GM08714 (cell line): ENCODE data around the gene PHACTR1.
"Not testable (repeated sequence)": the region's sequence is repeated elsewhere in the genome, so short reads cannot be mapped to it uniquely, and the experiment has no call there.

Experiments
- H3K4me3 ChIP-seq: fragments of 200-500 bp; sonication (Bioruptor generic); 2 replicates; pipeline ENCODE4 v1.5.1; 2014; ENCODE audit warnings: mild to moderate bottlenecking, low read length, inconsistent platforms
- ZNF274 ChIP-seq: IDR thresholded peaks from 2 replicates; pipeline ENCODE4 v1.6.1; 2012; ENCODE audit warnings: mild to moderate bottlenecking, low read depth, low read length

The PHACTR1 gene

GRCh38 chr6:13242178-13242577 is 525.6 kb downstream of the PHACTR1 start:
- H3K4me3 ChIP-seq: no peak overlapping the region
- TF ChIP-seq ZNF274: no peak

DNA sequence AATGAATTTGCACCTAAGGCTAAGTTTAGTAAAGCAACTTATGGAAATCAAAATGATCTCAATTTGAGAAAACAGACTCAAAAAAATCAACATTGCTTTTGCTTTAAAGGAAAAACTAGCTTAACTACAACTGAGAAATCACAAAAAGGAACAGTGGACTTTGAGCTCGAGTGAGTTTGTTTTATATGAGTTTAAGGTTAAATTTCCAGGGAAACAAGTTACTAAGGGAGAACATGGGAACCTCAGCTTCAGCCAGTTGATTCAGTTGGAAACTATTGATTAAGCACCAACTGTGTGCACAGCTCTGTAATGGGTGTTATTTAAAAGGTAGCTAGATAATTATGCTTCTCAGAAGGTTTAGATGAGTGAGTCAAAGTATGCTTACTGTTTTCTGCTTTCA is 526.0 kb downstream of the PHACTR1 start:
- TF ChIP-seq ZNF274: no peak
- H3K4me3 ChIP-seq: no peak overlapping the region

DNA sequence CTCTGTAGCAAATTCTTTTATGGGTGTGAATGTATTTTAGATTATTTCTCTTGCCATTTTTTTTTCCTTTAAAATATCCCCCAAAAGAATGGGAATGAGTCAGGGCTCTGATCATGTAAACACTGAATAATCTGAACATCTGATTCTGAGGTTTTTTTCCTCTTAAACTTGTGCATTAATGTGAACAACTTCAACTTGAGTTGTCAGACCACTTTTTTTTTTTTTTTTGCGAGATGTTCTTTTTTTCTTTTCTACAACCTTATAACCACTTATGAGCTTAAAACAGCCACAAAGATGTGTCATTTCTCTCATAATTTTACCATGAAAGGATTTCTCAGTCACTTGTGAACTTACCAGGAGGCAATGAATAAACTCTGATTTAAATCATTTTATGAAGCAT is 526.5 kb downstream of the PHACTR1 start:
- TF ChIP-seq ZNF274: no peak
- no peak overlapping the region for H3K4me3 ChIP-seq

- not testable (repeated sequence) for H3K4me3 ChIP-seq
Observed at GRCh38 chr6:13243745-13244144, 527.2 kb downstream of the PHACTR1 start.

GRCh38 chr6:13247627-13248026 is 531.1 kb downstream of the PHACTR1 start:
- H3K4me3 ChIP-seq: no peak overlapping the region
- no peak for TF ChIP-seq ZNF274

GRCh38 chr6:13248053-13248452 is 531.5 kb downstream of the PHACTR1 start:
- no peak overlapping the region for H3K4me3 ChIP-seq
- no peak for TF ChIP-seq ZNF274

DNA sequence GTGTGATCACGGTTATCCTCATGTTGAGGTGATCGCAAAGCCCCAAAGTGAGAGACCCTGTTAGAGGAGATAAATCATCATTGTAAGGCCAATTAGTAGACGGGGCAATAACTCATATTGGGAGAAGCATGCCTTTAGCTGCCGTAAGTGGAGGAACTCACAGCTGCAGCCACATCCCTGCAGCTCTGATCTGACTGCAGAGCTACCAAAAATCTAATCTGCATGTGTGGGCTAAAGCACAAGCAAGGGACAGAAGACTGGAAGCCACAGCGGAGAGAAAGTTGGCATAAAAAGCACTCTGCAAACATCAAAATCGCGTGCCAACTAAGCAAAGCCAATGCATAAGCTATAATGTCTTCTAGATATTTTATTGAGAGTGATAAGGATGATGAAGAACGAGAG is 532.0 kb downstream of the PHACTR1 start:
- no peak for TF ChIP-seq ZNF274
- no peak overlapping the region for H3K4me3 ChIP-seq

GRCh38 chr6:13248994-13249393 is 532.4 kb downstream of the PHACTR1 start:
- no peak for TF ChIP-seq ZNF274
- H3K4me3 ChIP-seq: no peak overlapping the region

GRCh38 chr6:13249817-13250216 is 533.2 kb downstream of the PHACTR1 start:
- no peak overlapping the region for H3K4me3 ChIP-seq
- TF ChIP-seq ZNF274: no peak

- no peak for TF ChIP-seq ZNF274
- no peak overlapping the region for H3K4me3 ChIP-seq
Observed at GRCh38 chr6:13250703-13251102, 534.1 kb downstream of the PHACTR1 start.

- TF ChIP-seq ZNF274: no peak
- no peak overlapping the region for H3K4me3 ChIP-seq
Observed at GRCh38 chr6:13251242-13251641, 534.7 kb downstream of the PHACTR1 start.

- no peak overlapping the region for H3K4me3 ChIP-seq
- TF ChIP-seq ZNF274: no peak
Observed at GRCh38 chr6:13252790-13253189, 536.2 kb downstream of the PHACTR1 start.

GRCh38 chr6:13253272-13253671 is 536.7 kb downstream of the PHACTR1 start:
- H3K4me3 ChIP-seq: no peak overlapping the region
- no peak for TF ChIP-seq ZNF274

DNA sequence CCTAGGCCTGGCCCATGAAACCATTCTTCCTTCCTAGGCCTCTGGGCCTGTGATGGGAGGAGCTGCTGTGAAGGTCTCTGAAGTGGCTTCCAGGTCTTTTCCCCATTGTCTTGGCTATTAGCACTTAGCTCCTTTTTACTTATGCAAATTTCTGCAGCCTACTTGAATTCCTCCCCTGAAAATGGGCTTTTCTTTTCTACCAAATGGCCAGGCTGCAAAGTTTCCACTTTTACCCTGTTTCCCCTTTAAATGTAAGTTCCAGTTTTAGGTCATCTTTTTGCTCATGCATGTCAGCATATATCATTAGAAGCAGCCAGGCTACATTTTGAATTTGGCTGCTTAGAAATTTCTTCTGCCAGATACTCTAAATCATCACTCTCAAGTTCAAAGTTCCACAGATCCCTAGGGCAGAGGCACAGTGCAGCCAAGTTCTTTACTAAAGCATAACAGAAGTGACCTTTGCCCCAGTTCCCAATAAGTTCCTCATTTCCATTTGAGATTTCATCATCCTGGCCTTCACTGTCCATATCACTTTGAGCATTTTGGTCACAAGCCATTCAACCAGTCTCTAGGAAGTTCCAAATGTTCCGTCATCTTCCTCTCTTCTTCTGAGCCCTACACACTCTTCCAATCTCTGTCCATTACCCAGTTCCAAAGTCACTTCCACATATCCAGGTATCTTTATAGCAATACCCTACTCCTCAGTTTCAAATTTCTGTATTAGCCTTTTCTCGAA is 539.9 kb downstream of the PHACTR1 start:
- no peak for TF ChIP-seq ZNF274
- H3K4me3 ChIP-seq: no peak overlapping the region

DNA sequence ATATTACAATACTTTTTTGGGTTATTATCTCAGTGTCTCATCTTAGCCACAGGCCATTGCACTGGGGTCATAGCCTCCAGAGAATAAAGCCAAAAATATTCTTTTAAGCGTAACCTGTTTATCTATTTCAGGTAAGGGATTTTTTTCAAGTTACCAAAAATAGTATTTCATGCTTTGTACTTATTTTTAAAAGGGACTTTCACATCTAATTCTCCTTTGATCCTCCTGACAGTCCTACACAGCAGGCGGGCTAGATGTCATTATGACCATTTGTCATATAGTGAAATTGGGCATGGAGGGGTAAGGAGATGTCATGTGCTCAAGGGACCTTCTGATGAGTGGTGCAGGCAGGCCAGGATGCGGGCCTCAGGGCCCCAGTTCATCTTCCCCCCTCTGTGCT is 542.8 kb downstream of the PHACTR1 start:
- no peak overlapping the region for H3K4me3 ChIP-seq
- no peak for TF ChIP-seq ZNF274

DNA sequence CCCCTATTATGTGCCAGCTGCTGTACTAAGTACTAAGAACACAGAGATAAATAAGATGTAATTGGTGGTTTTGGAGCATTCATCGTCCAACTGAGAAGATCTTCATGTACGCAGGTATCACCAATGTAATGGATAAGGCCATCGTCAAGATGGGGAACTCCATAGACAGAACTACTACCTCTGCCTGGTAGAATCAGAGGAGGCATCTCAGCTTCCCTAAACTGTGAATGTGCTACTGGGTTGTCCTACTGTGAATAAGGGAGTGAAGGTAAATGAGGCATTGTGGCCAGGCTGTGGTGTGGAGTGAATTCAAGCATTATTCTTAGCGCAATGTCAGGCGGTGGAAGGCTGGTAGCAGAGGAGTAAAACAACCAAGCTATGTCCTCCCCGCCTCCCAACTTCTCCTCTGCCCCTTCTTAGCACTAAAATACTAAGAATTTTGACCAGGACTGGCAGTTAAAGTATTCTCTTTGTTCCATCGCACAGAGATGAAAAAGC is 543.6 kb downstream of the PHACTR1 start:
- TF ChIP-seq ZNF274: no peak
- peak overlapping the region; percentile 36; the same call in 1 of the 2 replicates for H3K4me3 ChIP-seq
